ENCODE data around the gene WIZ.

WIZ gene

DNA sequence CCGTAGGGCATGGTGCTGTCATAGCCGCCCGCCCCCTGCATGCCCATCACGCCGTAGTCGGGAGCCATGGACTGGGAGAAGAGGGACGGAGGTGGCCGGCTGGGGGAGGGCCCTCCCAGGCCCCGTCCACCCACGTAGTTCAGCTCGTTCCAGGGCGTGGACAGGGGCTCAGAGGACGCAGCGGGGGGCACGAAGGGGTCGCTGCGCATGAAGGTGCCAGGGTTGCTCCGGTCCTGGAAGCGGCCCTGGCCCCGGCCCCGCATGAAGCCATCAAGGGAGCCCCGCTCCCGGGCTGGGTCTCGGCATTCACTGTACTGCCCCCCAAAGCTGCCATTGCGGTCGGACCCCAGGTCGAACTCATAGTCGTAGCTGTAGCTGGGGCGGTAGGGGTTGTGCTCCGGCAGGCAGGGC lies 76.9 kb downstream of the WIZ start:
- Histone ChIP-seq H3K79me2 (ENCODE audit: control insufficient read depth, low read length) (peaks cover 67% of the 10 kb centered on the region), H3K4me1 (ENCODE audit: control insufficient read depth, low read length) (peaks cover 18% of the 10 kb centered on the region), H3K4me2 (ENCODE audit: low read length) (no peak overlapping the region), H3K36me3 (ENCODE audit: control insufficient read depth, low read length) (peaks cover 89% of the 10 kb centered on the region), H3K4me3 (ENCODE audit: low read length) (no peak overlapping the region), H3K9me2 (replicated peaks; ENCODE audit: control insufficient read depth, low read length) (no peaks in the 10 kb centered on the region), H3K27me3 (ENCODE audit: control insufficient read depth, low read length) (no peaks in the 10 kb centered on the region), H3F3A (ENCODE audit: control insufficient read depth, insufficient read depth) (no peaks in the 10 kb centered on the region), H3K9me3 (ENCODE audit: control insufficient read depth, insufficient read depth, low read length) (no peaks in the 10 kb centered on the region), H3K27ac (ENCODE audit: low read depth, low read length) (no peak overlapping the region), H4K20me1 (ENCODE audit: control insufficient read depth, insufficient read depth, low read depth, low read length) (peaks cover 21% of the 10 kb centered on the region; the same call in 1 of the 2 replicates)
- TF ChIP-seq, protein P1, sequence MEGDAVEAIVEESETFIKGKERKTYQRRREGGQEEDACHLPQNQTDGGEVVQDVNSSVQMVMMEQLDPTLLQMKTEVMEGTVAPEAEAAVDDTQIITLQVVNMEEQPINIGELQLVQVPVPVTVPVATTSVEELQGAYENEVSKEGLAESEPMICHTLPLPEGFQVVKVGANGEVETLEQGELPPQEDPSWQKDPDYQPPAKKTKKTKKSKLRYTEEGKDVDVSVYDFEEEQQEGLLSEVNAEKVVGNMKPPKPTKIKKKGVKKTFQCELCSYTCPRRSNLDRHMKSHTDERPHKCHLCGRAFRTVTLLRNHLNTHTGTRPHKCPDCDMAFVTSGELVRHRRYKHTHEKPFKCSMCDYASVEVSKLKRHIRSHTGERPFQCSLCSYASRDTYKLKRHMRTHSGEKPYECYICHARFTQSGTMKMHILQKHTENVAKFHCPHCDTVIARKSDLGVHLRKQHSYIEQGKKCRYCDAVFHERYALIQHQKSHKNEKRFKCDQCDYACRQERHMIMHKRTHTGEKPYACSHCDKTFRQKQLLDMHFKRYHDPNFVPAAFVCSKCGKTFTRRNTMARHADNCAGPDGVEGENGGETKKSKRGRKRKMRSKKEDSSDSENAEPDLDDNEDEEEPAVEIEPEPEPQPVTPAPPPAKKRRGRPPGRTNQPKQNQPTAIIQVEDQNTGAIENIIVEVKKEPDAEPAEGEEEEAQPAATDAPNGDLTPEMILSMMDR (IDR thresholded peaks at IDR 0.05; ENCODE audit: low read depth, low read length, poor library complexity, severe bottlenecking): no peak
- TF ChIP-seq EZH2phosphoT487 (IDR thresholded peaks at IDR 0.05; ENCODE audit: borderline replicate concordance, low read length): no peak

DNA sequence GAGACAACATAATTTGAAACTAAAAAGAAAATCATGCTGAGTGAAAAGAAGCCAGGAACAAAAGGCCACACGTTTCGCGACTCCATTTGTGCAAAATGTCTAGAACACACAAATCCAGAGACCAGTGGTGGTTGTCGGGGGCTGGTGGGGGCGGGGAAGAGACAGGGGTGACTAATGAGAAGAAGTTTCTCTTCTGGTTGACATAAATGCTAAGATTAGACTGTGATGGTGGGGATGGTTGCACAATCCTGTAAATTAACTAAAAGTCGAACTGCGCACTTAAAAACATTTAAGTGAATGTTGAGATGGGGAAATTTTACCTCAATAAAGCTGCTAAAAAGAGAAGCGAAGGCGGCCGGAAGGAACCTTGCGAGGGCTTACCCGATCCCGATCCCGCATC lies 77.3 kb downstream of the WIZ start:
- H3K79me2 ChIP-seq (ENCODE audit: control insufficient read depth, low read length): peaks cover 63% of the 10 kb centered on the region

DNA sequence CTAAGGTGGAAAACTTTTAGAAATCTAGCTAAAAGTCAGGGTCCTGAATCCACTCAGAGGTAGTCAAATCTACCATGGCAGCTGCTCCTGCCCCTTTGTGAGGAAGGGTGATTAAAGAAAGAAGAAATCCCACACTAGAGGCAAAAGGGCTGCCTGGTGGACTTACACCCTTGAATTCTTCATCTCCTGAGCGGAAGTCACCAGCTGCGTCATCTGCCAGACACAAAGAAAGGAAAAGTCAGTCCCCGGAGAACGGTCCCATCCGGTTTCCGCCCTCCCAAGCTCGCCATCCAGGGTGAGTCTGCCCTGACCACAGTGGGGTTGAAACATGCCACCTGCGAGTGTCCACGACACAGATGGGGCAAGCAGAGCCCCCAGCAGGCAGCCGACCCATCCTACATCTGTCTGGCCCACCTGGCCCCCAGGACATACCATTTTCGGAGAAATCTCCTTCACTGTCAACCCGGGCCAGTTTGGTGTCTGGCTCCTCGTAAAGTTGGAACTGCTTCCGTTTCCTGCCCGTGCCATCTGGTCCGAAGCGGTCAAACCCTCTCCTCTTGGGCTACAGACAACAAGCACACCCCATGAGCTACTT lies 77.9 kb downstream of the WIZ start:
- Histone ChIP-seq H3K9me3 (ENCODE audit: control insufficient read depth, insufficient read depth, low read length) (no peaks in the 10 kb centered on the region), H3K27me3 (ENCODE audit: control insufficient read depth, low read length) (no peaks in the 10 kb centered on the region), H3K4me3 (ENCODE audit: low read length) (no peak overlapping the region), H3K9me2 (replicated peaks; ENCODE audit: control insufficient read depth, low read length) (no peaks in the 10 kb centered on the region), H3K36me3 (ENCODE audit: control insufficient read depth, low read length) (peaks cover 94% of the 10 kb centered on the region), H3K4me1 (ENCODE audit: control insufficient read depth, low read length) (peaks cover 8% of the 10 kb centered on the region), H3K79me2 (ENCODE audit: control insufficient read depth, low read length) (peaks cover 57% of the 10 kb centered on the region), H3K27ac (ENCODE audit: low read depth, low read length) (no peak overlapping the region), H4K20me1 (ENCODE audit: control insufficient read depth, insufficient read depth, low read depth, low read length) (peaks cover 17% of the 10 kb centered on the region; the same call in 1 of the 2 replicates), H3K4me2 (ENCODE audit: low read length) (no peak overlapping the region), H3F3A (ENCODE audit: control insufficient read depth, insufficient read depth) (no peaks in the 10 kb centered on the region)
- TF ChIP-seq EZH2phosphoT487 (IDR thresholded peaks at IDR 0.05; ENCODE audit: borderline replicate concordance, low read length): no peak
- TF ChIP-seq, protein P1 (IDR thresholded peaks at IDR 0.05; ENCODE audit: low read depth, low read length, poor library complexity, severe bottlenecking): no peak

More for the DNA sequence above, 77.3 kb downstream of the WIZ start:
- peaks cover 14% of the 10 kb centered on the region for H3K4me1 ChIP-seq (ENCODE audit: control insufficient read depth, low read length)
- H3K9me3 ChIP-seq (ENCODE audit: control insufficient read depth, insufficient read depth, low read length): no peaks in the 10 kb centered on the region
- no peaks in the 10 kb centered on the region for H3K27me3 ChIP-seq (ENCODE audit: control insufficient read depth, low read length)
- peaks cover 93% of the 10 kb centered on the region for H3K36me3 ChIP-seq (ENCODE audit: control insufficient read depth, low read length)
- H3K9me2 ChIP-seq (replicated peaks; ENCODE audit: control insufficient read depth, low read length): no peaks in the 10 kb centered on the region
- no peak overlapping the region for H3K4me2 ChIP-seq (ENCODE audit: low read length)
- no peak overlapping the region for H3K4me3 ChIP-seq (ENCODE audit: low read length)
- no peak overlapping the region for H3K27ac ChIP-seq (ENCODE audit: low read depth, low read length)
- no peaks in the 10 kb centered on the region for H3F3A ChIP-seq (ENCODE audit: control insufficient read depth, insufficient read depth)
- TF ChIP-seq EZH2phosphoT487 (IDR thresholded peaks at IDR 0.05; ENCODE audit: borderline replicate concordance, low read length): no peak
- TF ChIP-seq, protein P1 (IDR thresholded peaks at IDR 0.05; ENCODE audit: low read depth, low read length, poor library complexity, severe bottlenecking): no peak
- H4K20me1 ChIP-seq (ENCODE audit: control insufficient read depth, insufficient read depth, low read depth, low read length): peaks cover 21% of the 10 kb centered on the region; the same call in 1 of the 2 replicates

Measured in DOHH2 (cell line).